Activated CD8-positive, alpha-beta T cell treated with anti-CD3 and anti-CD28 coated beads, Interleukin-2, amount 10 ng/mL, durations not matched to agents 7 days and 5 days (primary cell): ENCODE data around the gene WDR90. TPM values are rescaled to one million over a fixed set of nuclear protein-coding genes. Genes with fewer than 3 reads are reported as not detected.

Source experiments
- ATAC-seq: fragments of 150-1000 bp; cut with Tn5 transposase; one replicate; pipeline ENCODE4 v1.10.0; 2021; ENCODE audit warnings: moderate library complexity
- CTCF ChIA-PET: fragments of 350-600 bp; sonication (Branson Sonifier 250); formaldehyde crosslinking; loops from one replicate; lab custom pipeline; 2021; ENCODE audit warnings: antibody characterized with exemption; lab: Charles Lee
- POLR2A ChIA-PET: fragments of 350-600 bp; sonication (Branson Sonifier 250); formaldehyde crosslinking; loops from one replicate; lab custom pipeline; 2021; ENCODE audit warnings: antibody characterized with exemption; lab: Charles Lee
- DNase-seq: peaks from one replicate; pipeline ENCODE4 v3.0.0-alpha.2; 2020
- H3K27ac Mint-ChIP-seq: one replicate; pipeline ENCODE4 v1.8.0; 2021; ENCODE audit warnings: mild to moderate bottlenecking, mixed read lengths
- H3K27me3 Mint-ChIP-seq: one replicate; pipeline ENCODE4 v1.8.0; 2021; ENCODE audit warnings: low read depth, mixed read lengths
- H3K36me3 Mint-ChIP-seq: one replicate; pipeline ENCODE4 v1.8.0; 2021; ENCODE audit warnings: low read depth, mixed read lengths
- H3K4me1 Mint-ChIP-seq: one replicate; pipeline ENCODE4 v1.8.0; 2021; ENCODE audit warnings: low read depth, mixed read lengths
- H3K4me3 Mint-ChIP-seq: one replicate; pipeline ENCODE4 v1.8.0; 2021; ENCODE audit warnings: mild to moderate bottlenecking, mixed read lengths
- H3K9me3 Mint-ChIP-seq: one replicate; pipeline ENCODE4 v1.8.0; 2022; ENCODE audit warnings: mixed read lengths; ENCODE audit not compliant: insufficient read depth
- total RNA-seq, 2 experiments: library from RNA; stranded (reverse); gene quantifications; one replicate each; pipeline ENCODE4 v1.2.3, GENCODE V29; 2021

WDR90 gene
- total RNA-seq, 2 experiments from 2014 or later = 96.8 to 106 TPM

- ChIA-PET CTCF (interaction anchor here (1.0 kb wide), 1 partner anchor 9 kb away, joined by 4 read pairs; no protein-coding TSS in a partner anchor), POLR2A (interaction anchor here (0.7 to 1.0 kb wide), 2 partner anchors 8 to 13 kb away, joined by 3 to 4 read pairs; partner anchors contain the start of gene WDR24)
- Mint-ChIP-seq H3K27me3 (peaks cover 52% of the 10 kb centered on the region), H3K36me3 (no peaks in the 10 kb centered on the region), H3K27ac (no peak overlapping the region), H3K4me1 (peaks cover 11% of the 10 kb centered on the region), H3K9me3 (no peaks in the 10 kb centered on the region), H3K4me3 (no peak overlapping the region)
- DNase-seq (no peak), ATAC-seq (no peak)
These were observed 54.2 kb downstream of the WDR90 start for GRCh38 chr16:703406-703805.

DNA sequence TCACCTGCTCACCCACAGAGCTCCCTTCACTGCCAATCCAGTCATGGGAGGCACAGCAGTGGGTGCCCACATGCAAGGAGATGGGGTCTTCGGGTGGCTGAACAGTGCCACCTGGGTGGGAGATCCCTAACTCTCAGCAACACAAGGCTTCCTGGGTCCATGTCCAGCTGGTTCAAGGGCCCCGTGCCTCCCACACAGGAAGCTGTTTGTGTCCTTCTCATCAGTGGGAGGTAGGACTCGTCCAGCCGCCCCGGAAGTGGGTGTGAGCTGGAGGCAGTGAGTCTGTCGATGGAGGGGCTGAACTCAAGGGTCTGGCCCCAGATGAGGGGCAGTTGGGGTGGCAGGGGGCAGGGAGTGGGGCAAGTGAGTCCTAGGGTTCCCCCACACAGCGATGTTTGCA, 54.9 kb downstream of the WDR90 start:
- DNase-seq (no peak), ATAC-seq (no peak)
- POLR2A ChIA-PET = interaction anchor here (1.0 to 1.1 kb wide), 2 partner anchors 9 to 11 kb away, joined by 3 read pairs; partner anchors contain the start of gene METRN
- Mint-ChIP-seq H3K4me3 (no peak overlapping the region), H3K4me1 (peaks cover 8% of the 10 kb centered on the region), H3K36me3 (no peaks in the 10 kb centered on the region), H3K9me3 (no peaks in the 10 kb centered on the region), H3K27me3 (peaks cover 53% of the 10 kb centered on the region), H3K27ac (no peak overlapping the region)
- CTCF ChIA-PET = interaction anchor here (1.0 kb wide), 1 partner anchor 9 kb away, joined by 4 read pairs; no protein-coding TSS in a partner anchor

DNA sequence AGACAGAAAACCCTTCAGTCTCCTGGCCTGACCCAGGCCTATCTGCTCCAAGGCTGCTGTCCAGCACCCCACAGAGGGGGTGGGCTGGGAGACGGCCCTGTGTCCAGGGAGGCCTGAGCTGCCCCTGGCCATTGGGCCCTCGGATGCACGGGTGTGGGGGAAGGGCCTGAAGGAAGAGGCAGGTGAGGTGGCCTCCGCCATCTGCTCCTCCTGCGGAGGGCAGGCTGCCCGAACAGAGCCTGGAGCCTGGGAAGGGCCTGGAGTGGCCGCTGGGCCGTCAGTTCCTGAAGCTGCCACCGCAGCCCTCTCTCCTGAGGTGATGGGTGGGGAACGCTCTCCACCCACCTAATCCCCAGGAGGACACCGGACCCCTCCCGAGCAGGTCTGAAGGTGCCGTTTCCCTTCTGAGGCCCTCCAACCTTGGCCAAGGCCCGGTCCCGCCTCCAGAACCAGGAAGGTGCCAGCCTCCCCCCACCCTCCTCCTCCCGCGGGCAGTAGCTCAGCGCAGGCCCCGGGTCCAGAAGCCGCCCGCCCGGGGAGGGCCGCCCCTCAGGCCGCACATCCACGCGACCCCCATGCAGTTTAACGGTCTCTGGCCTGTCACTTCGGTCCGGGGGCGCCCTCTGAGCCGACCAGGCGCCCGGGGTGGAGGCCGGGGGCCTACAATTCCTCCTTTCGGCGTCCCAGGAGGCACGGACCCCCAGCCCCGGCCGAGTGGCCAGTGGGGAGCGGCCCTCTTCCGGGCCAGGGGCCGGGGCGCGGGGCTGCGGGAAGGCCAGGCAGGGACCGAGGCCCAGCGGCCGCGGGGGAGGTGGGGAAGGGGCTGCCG, 55.6 kb downstream of the WDR90 start:
- ATAC-seq = no peak
- no peak overlapping the region for H3K27ac Mint-ChIP-seq
- no peak overlapping the region for H3K4me3 Mint-ChIP-seq
- CTCF ChIA-PET = no interaction called here
- POLR2A ChIA-PET = interaction anchor here (1.1 kb wide), 1 partner anchor 10 kb away, joined by 3 read pairs; the partner anchor contains the start of gene METRN
- peaks cover 53% of the 10 kb centered on the region for H3K27me3 Mint-ChIP-seq
- no peaks in the 10 kb centered on the region for H3K36me3 Mint-ChIP-seq
- H3K4me1 Mint-ChIP-seq = peaks cover under 1% of the 10 kb centered on the region
- H3K9me3 Mint-ChIP-seq = no peaks in the 10 kb centered on the region
- DNase-seq = no peak

GRCh38 chr16:705431-706188, 56.4 kb downstream of the WDR90 start, which contains the start of gene FBXL16:
TSS of gene FBXL16 (minus strand) at chr16:705801. CDS start at chr16:697405, 8,396 bp downstream.
- ChIA-PET POLR2A (interaction anchor here (1.1 kb wide), 1 partner anchor 15 kb away, joined by 3 read pairs; no protein-coding TSS in a partner anchor), CTCF (no interaction called here)

DNA sequence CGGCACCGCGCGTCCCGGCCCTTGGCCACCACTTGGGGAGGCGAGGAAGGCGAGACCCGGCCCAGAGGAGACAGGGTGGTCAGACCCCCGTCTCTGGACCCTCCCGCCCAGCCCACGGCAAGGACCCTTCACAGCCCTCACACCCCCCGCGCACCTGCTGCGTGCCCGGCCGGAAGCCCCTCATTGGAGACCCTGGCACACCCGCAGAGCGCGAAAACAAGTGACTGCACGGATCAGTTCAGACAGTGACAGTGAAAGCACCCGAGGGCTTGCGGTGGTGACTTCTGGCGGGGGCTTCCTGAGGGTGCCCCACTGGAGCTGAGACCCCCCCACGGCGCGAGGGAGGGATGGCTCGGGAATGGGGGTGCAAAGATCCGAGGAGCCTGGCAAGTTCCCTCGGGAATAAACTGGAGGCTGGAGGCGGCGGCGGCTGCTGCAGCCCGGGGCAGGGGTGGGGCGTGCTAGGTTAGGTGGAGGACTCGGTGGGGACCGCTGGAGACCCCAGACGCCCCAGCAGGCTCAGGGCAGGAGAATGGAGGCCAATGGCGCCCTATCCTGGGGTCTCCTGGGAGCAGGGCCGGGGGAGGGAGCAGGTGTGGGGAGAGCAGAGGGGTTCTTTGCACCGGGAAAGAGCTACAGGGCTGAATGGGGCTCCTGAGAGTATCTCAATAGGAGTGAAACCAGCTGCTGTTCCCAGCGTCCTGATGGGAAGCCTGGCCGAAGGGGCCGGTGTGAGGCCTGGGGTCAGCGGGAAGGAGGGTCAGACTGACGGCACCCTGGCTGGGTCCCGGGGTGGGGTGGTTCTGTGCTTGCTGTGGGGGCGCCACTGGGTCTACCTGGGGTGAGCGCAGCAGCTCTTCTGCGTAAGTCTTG, 57.3 kb downstream of the WDR90 start:
- Mint-ChIP-seq H3K4me3 (no peak overlapping the region), H3K4me1 (no peaks in the 10 kb centered on the region), H3K27me3 (peaks cover 48% of the 10 kb centered on the region), H3K27ac (no peak overlapping the region), H3K36me3 (no peaks in the 10 kb centered on the region), H3K9me3 (no peaks in the 10 kb centered on the region)
- no peak for DNase-seq
- ATAC-seq = no peak
- POLR2A ChIA-PET = interaction anchor here (1.1 kb wide), 1 partner anchor 16 kb away, joined by 3 read pairs; no protein-coding TSS in a partner anchor
- CTCF ChIA-PET = interaction anchor here (1.0 to 1.7 kb wide), 3 partner anchors 13 to 80 kb away, joined by 3 to 5 read pairs (median 4); no protein-coding TSS in a partner anchor

More at GRCh38 chr16:705431-706188, 56.4 kb downstream of the WDR90 start, which contains the start of gene FBXL16:
- no peaks in the 10 kb centered on the region for H3K4me1 Mint-ChIP-seq
- H3K27me3 Mint-ChIP-seq = peaks cover 51% of the 10 kb centered on the region
- ATAC-seq = no peak
- H3K36me3 Mint-ChIP-seq = no peaks in the 10 kb centered on the region
- no peaks in the 10 kb centered on the region for H3K9me3 Mint-ChIP-seq
- no peak for DNase-seq
- no peak within 1 kb of the TSS for H3K4me3 Mint-ChIP-seq
- H3K27ac Mint-ChIP-seq = no peak within 1 kb of the TSS

- Mint-ChIP-seq H3K27me3 (peaks cover 41% of the 10 kb centered on the region), H3K9me3 (no peaks in the 10 kb centered on the region), H3K27ac (no peak overlapping the region), H3K4me3 (no peak overlapping the region), H3K4me1 (peaks cover 1% of the 10 kb centered on the region), H3K36me3 (no peaks in the 10 kb centered on the region)
- POLR2A ChIA-PET = no interaction called here
- CTCF ChIA-PET = interaction anchor here (1.0 to 1.7 kb wide), 4 partner anchors 9 to 80 kb away, joined by 3 to 5 read pairs (median 4); no protein-coding TSS in a partner anchor
- DNase-seq = no peak
- no peak for ATAC-seq
These were observed 57.9 kb downstream of the WDR90 start for GRCh38 chr16:707062-707538.

GRCh38 chr16:708019-708418, 58.9 kb downstream of the WDR90 start:
- Mint-ChIP-seq H3K36me3 (no peaks in the 10 kb centered on the region), H3K4me1 (peaks cover 1% of the 10 kb centered on the region), H3K27me3 (peaks cover 35% of the 10 kb centered on the region), H3K27ac (no peak overlapping the region), H3K4me3 (no peak overlapping the region), H3K9me3 (no peaks in the 10 kb centered on the region)
- DNase-seq (no peak), ATAC-seq (no peak)
- ChIA-PET POLR2A (interaction anchor here (0.9 to 1.0 kb wide), 2 partner anchors 14 to 18 kb away, joined by 3 read pairs; no protein-coding TSS in a partner anchor), CTCF (interaction anchor here (1.0 to 1.7 kb wide), 5 partner anchors 8 to 79 kb away, joined by 3 to 4 read pairs (median 3); partner anchors contain the start of gene CIAO3)

- no peaks in the 10 kb centered on the region for H3K9me3 Mint-ChIP-seq
- H3K27me3 Mint-ChIP-seq = peaks cover 29% of the 10 kb centered on the region
- H3K27ac Mint-ChIP-seq = no peak overlapping the region
- H3K36me3 Mint-ChIP-seq = no peaks in the 10 kb centered on the region
- H3K4me1 Mint-ChIP-seq = peaks cover 2% of the 10 kb centered on the region
- CTCF ChIA-PET = interaction anchor here (1.2 kb wide), 1 partner anchor 32 kb away, joined by 3 read pairs; the partner anchor contains the start of gene CIAO3
- no peak for DNase-seq
- no peak overlapping the region for H3K4me3 Mint-ChIP-seq
- no peak for ATAC-seq
- POLR2A ChIA-PET = interaction anchor here (0.9 kb wide), 1 partner anchor 13 kb away, joined by 3 read pairs; no protein-coding TSS in a partner anchor
These were observed 59.8 kb downstream of the WDR90 start for GRCh38 chr16:708959-709358.

- DNase-seq (no peak), ATAC-seq (no peak)
- ChIA-PET CTCF (interaction anchor here (1.0 to 3.7 kb wide), 2 partner anchors 26 to 76 kb away, joined by 3 to 51 read pairs; partner anchors contain the start of genes CHTF18 and RPUSD1), POLR2A (no interaction called here)
- Mint-ChIP-seq H3K9me3 (no peaks in the 10 kb centered on the region), H3K27me3 (peaks cover 26% of the 10 kb centered on the region), H3K36me3 (no peaks in the 10 kb centered on the region), H3K4me3 (no peak overlapping the region), H3K4me1 (peaks cover 6% of the 10 kb centered on the region), H3K27ac (no peak overlapping the region)
These were observed 60.7 kb downstream of the WDR90 start for GRCh38 chr16:709566-710499.
